NOMO-1 (cell line): ENCODE measurements around the gene ERAP2.
A peak's percentile ranks its signal among the peaks of the same experiment; 100 is the strongest.
"Not testable (repeated sequence)": the region's sequence is repeated elsewhere in the genome, so short reads cannot be mapped to it uniquely, and the experiment has no call there.

Source experiments
- DNase-seq, 2 experiments: peaks; one replicate each; lab custom pipeline; 2025; ENCODE audit not compliant: unreplicated experiment in 2 of 2; lab: John Stamatoyannopoulos, UW

The ERAP2 gene

DNA sequence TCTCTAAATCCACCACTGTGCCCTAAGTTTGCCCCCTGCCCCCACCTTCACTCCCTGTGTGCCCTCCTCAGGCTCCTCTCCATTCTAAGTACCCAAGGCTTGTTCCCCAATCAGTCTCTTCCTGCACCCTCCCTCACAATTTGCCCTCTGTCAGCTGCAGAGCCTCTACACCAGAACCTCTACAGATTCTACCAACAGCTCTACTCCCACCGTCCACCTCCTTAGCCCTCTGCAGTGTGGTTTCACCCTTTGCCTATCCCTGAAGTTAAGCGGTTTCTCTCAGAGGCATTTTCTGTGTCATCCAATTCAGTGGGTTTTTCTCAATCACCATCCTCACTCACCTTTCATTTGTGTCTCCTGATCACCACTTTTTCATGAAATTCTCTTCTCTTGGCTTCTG is 13.2 kb upstream of the ERAP2 start:
- no peak for DNase-seq

DNA sequence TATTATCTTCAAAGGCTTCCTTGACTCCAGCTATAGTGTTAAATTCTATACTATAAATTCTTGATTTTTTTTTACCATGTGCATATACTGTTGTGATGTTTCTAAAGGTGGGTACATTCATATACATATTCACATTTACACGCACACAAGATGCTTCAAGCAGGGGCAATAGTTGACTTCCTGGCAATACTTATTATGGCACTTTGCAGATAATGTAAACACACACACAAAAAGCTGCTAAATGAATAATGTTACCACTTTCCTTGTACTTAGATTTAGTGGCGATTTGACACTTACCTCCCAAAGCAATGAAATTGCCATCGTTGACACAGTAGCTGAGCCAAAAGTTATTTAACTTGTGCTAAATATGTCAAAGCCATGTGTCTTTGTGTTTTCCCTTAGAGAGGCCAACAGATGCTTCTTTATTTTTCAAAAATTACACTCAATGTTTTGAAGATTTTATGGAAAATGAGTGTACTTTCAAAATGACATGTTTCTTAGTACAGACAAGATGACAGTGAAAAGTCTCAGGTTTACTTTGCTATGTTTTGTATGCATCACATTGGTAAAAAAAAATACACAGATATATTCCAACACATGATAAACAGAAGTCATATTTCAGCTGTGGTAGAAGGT is 12.2 kb upstream of the ERAP2 start:
- no peak for DNase-seq

- DNase-seq = no peak
Measured at GRCh38 chr5:96864922-96865530, 11.3 kb upstream of the ERAP2 start.

- peak; percentile 44 to 69 for DNase-seq
Measured at GRCh38 chr5:96868603-96869371, 7.5 kb upstream of the ERAP2 start.

GRCh38 chr5:96869372-96869641 is 7.0 kb upstream of the ERAP2 start:
- DNase-seq = no peak

- no peak for DNase-seq
Measured at GRCh38 chr5:96870094-96871026, 5.9 kb upstream of the ERAP2 start.

DNA sequence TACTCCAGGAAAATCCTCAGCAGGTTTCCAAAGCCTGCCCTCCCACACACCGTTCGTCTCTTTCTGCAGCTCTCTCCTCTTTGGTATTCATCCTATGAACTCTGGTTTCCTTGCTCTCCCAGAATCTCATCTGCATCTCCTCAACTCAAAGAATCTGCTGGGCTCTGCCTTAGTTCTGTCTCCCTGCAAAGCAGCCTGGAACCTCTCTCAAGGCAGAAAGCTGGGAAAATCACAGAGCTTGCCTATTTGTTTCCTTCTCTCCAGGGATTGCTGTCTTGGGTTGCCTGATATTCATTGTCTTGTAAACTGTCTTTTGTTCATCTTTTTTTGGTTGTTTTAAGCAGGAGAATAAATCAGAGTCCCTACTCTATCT is 5.3 kb upstream of the ERAP2 start:
- no peak for DNase-seq

- no peak for DNase-seq
Measured at GRCh38 chr5:96871686-96872085, 4.6 kb upstream of the ERAP2 start.

DNA sequence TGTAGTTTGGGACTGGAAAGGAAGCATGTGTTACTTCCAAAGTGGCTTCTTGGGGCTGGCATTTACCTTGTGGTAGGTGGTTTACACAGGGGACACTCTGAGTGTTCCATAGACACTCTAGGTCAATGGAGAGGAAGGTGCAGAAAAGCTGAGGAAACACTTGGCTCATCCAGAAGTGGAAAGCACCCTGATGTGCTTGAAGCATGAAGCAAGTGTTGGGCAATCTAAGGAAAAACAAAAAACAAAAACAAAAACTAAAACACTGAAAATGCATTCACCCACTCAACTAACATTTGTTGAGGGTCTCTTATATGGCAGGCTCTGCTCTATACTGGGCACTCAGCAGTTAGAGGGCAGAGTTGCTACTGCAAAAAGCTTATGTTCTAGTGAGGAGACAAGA is 2.9 kb upstream of the ERAP2 start:
- no peak for DNase-seq

DNA sequence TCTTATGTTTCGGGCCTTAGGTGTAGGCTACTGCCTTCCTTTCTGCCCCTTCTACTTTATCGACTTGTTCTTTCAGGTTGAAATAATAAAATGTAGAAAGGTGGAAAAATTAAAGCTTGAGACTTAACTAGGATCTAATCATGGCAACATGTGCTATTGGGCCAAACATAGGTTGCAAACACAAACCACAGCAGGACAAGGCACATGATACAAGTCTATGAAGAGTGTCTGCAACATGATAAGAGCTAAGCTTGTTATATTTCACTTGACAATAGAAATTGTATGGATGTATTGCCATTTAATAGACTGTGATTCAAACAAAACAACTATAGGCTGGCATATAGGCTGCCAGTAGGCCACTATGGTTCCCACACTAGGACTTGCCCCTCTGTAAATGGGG is 1.7 kb upstream of the ERAP2 start:
- no peak for DNase-seq

DNA sequence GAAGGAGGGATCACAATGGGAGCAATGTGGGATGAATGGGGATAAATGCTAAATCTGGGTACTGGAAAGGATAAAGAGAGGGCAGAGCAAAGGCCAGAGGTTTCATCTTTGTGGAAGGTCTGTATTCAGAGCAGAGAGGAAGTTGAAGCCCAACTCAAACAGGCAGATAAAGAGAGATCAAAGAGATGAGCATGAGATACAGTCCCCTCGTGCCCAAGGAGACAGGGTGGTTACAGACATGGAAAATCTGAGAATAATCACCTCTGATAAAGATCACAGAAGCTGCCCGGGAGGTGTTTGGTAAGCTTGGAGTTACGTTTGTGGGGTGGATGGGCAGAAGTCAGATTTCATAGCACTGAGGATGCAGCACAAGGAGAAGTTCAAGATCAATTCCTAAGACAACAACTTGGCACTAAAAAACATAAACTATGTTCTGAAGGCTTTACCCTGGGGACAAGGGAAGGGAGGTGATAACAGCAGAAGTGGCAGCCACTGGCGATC is 459 bp upstream of the ERAP2 start:
- DNase-seq = peak in 1 of 2 experiments; percentile 19

GRCh38 chr5:96876977-96877469 is 723 bp downstream of the ERAP2 start:
- not testable (repeated sequence) for DNase-seq

DNA sequence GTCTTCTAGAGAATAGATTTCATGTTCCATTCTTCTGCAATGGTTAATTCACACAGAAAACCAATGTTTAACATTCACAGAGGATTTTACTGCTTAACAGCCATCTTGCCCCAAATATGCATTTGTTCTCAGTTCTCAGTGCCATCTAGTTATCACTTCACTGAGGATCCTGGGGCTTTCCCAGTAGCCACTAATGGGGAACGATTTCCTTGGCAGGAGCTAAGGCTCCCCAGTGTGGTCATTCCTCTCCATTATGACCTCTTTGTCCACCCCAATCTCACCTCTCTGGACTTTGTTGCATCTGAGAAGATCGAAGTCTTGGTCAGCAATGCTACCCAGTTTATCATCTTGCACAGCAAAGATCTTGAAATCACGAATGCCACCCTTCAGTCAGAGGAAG is 3.4 kb downstream of the ERAP2 start:
- no peak for DNase-seq

GRCh38 chr5:96880444-96881164 is 4.3 kb downstream of the ERAP2 start:
- DNase-seq = peak in 1 of 2 experiments; percentile 63

DNA sequence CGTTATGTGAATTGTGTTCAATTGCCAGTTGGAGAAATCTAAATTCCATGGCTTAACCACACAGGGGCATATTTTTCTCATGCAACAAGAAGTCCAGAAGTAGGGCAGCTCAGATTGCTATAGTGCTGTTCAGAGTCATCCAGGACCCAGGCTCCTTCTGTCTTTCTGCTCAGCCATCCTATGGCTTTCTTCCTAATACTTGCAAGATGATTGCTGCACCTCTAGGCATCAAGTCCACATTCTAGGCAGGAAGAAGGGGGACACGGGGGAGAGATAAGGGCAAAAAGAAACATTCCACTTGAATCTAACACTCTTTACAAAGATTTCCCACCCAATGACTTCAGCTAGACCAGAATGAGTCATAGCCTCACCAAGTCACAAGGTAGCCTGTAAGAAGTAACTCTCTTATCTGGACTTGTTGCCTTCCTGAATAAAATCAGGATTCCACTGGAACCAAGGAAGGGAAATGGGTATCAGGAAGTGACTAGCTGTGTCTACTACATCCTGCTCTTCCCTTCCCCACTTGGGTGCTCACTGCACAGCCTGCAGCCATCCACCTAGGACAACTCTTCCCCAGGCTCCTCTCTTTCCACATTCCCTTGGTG is 5.3 kb downstream of the ERAP2 start:
- DNase-seq = no peak

DNA sequence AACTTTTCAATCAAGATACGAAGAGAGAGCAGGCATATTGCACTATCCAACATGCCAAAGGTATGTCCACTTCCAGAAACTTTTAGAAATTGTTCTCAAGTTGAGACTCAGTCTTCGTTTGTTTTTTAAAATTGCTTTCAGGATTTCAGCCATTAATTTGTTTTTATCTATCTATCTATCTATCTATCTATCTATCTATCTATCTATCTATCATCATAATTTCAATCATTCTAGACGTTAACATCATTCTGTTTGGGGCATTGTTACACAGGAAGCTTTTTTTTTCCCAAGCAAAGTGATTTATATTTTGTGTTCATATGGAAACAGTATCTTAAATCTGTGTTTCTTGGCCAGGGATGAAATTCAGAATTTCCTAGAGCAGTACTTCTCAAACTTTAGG is 7.6 kb downstream of the ERAP2 start:
- DNase-seq = no peak

- DNase-seq = no peak
Measured at GRCh38 chr5:96884995-96885394, 8.7 kb downstream of the ERAP2 start.

GRCh38 chr5:96885518-96886338 is 9.4 kb downstream of the ERAP2 start:
- peak; percentile 57 to 80 for DNase-seq

- DNase-seq = no peak
Measured at GRCh38 chr5:96893342-96893741, 17.0 kb downstream of the ERAP2 start.
